ENCODE results near the gene TMEM116.
"Not testable (repeated sequence)": the region's sequence is repeated elsewhere in the genome, so short reads cannot be mapped to it uniquely, and the experiment has no call there.

The TMEM116 gene

DNA sequence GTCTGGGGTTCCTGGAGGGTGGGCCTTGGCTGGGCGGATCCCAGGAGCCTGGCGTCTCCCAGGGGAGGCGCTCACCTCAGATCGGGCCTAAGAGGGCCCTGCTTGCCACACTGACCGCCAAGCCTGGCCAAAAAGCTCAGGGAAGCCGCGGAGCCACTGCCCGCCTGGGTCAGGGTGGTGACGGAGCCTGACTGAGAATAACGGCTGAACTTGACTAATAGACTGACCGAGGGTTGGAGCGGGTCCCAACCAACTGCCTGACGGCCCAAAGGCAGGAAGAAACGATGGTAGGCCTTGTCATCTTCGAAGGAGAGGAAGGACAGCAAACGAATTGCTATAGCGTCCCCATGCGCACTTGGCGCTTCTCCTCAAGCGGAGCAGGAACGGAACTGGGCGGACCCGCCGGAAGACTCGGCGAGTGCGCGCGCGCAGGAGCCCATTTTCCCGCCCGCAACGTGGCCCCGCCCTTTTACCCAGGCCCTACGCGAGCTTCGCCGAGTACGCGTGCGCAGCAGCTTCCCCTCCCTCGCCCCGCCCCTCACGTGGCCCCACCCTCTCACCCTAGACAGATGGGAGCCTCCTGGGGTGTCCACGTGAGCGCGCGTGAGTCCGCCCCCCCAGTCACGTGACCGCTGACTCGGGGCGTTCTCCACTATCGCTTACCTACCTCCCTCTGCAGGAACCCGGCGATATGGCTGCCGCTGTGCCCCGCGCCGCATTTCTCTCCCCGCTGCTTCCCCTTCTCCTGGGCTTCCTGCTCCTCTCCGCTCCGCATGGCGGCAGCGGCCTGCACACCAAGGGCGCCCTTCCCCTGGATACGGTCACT is at the start of gene TMEM116, which contains the start of gene ERP29:
TSS of gene TMEM116 (minus strand) at position 391 of the 826 bp plus-strand sequence. CDS start 7,895 bp downstream, outside the sequence.
TSS of gene ERP29 (plus strand) at position 652 of the 826 bp plus-strand sequence. CDS start at position 692, 40 bp downstream.
- Mint-ChIP-seq H3K27ac (peak within 1 kb of the TSS; percentile 98), H3K27me3 (no peaks in the 10 kb centered on the region), H3K36me3 (peaks cover 21% of the 10 kb centered on the region), H3K4me1 (ENCODE audit: low read depth) (peaks cover 55% of the 10 kb centered on the region), H3K4me3 (peak within 1 kb of the TSS; percentile 97), H3K9me3 (ENCODE audit: low read depth) (peaks cover 5% of the 10 kb centered on the region)

DNA sequence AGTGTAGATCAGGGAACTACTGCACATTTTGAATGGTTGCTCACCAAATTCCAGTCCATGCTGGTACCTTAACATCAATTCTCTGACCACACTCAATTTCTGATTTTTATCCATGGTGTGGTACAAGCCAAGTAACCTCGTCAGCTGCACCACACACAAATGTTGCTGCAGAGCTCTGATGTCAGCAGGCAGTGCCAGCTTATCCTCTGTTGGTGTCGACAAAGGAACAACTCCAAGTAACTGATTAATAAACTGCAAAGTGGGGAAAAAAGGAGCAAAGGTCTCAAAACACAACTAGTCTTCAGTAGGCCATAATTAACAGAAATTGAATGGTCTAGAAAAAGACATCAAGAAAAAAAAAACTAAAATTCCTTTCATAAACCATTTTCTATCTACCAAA is 48.2 kb upstream of the TMEM116 start:
- H3K4me1 Mint-ChIP-seq (ENCODE audit: low read depth), result peaks cover 2% of the 10 kb centered on the region
- no peaks in the 10 kb centered on the region for H3K27me3 Mint-ChIP-seq
- H3K4me3 Mint-ChIP-seq, result no peak overlapping the region
- no peaks in the 10 kb centered on the region for H3K9me3 Mint-ChIP-seq (ENCODE audit: low read depth)
- H3K27ac Mint-ChIP-seq, result peak overlapping the region; percentile 1
- peaks cover 5% of the 10 kb centered on the region for H3K36me3 Mint-ChIP-seq

DNA sequence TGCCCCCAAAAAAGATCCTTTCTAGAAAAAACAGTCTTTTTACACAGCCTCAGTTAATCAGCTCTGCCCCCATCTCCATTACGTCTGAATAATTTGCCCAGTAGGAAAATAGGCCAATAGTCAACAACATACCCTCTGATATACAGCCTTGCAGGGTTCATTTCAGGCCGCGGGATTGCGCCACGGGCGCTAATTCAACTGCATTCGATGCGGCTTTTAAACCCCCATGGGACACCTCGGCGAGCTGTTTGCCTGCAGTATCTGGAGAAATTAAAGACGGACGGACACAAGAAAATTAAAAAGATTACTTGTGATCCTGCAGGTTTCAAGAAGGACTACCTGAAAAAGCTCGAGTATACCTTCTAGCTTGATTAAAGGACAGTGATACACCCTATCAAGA is 36.4 kb upstream of the TMEM116 start:
- Mint-ChIP-seq H3K27ac (no peak overlapping the region), H3K4me3 (no peak overlapping the region), H3K36me3 (peaks cover 2% of the 10 kb centered on the region), H3K4me1 (ENCODE audit: low read depth) (peaks cover 6% of the 10 kb centered on the region), H3K27me3 (no peaks in the 10 kb centered on the region), H3K9me3 (ENCODE audit: low read depth) (no peaks in the 10 kb centered on the region)

DNA sequence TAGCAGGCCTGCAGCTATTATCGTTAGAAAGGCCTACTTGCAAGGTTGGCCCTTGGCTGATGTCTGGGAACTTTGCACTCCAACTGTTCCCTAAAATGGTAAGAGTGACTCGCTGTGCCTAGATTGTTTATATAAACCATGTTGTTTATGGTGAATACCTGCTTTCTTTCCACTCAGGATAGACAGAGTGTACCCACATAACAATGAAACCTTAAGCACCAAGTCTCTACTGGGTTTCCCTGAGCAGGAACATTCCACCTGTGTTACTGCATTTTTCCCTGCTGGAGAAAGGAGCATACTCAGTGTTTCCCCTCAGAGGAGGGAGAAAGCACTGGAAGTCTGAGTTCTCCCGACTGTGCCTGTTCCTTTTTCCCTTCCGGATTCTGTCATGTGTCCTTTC is 33.0 kb upstream of the TMEM116 start:
- H3K36me3 Mint-ChIP-seq, result peaks cover 9% of the 10 kb centered on the region
- peaks cover 2% of the 10 kb centered on the region for H3K4me1 Mint-ChIP-seq (ENCODE audit: low read depth)
- H3K9me3 Mint-ChIP-seq (ENCODE audit: low read depth), result no peaks in the 10 kb centered on the region
- no peak overlapping the region for H3K4me3 Mint-ChIP-seq
- H3K27ac Mint-ChIP-seq, result no peak overlapping the region
- H3K27me3 Mint-ChIP-seq, result no peaks in the 10 kb centered on the region

DNA sequence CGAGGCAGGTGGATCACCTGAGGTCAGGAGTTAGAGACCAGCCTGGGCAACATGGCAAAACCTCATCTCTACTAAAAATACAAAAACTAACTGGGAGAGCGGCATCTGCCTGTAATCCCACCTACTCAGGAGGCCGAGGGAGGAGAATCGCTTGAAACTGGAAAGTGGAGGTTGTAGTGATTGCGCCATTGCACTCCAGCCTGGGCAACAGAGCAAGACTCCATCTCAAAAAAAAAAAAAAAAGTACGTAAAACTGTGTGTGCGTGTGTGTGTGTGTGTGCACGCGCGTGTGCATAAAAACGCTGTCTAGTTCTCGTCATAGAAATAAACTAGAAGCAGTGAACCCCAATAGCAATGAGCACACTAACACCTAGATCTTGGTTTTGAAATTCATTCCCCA is 23.6 kb upstream of the TMEM116 start:
- not testable (repeated sequence) for H3K27me3 Mint-ChIP-seq; H3K9me3 Mint-ChIP-seq (ENCODE audit: low read depth); H3K27ac Mint-ChIP-seq; H3K4me3 Mint-ChIP-seq; H3K4me1 Mint-ChIP-seq (ENCODE audit: low read depth)
- peaks cover 16% of the 10 kb centered on the region for H3K36me3 Mint-ChIP-seq

DNA sequence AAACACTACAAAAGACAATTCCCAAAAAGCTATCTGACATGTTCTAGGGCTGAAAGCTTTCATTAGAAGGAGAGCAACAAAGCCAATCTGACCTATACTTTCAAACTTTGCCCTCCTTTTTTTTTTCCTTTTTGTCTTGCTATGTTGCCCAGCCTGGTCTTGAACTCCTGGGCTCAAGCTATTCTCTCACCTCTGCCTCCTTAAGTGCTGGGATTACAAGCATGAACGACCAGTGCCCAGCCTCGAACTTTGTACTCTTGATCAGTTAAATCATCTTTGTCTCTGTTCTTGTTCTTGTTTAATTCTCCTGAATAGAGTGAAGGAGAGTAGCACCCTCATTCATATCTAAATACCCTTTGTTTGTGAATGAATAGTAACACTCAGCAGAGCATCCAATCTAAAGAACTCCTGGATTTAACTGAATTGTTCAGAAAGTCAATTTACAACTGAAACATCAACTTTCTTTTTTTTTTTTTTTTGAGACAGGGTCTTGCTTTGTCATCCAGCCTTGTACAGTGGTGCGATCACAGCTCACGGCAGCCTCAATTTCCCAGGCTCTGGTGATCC is 22.3 kb upstream of the TMEM116 start:
- no peak overlapping the region for H3K4me3 Mint-ChIP-seq
- H3K36me3 Mint-ChIP-seq, result peaks cover 16% of the 10 kb centered on the region
- H3K4me1 Mint-ChIP-seq (ENCODE audit: low read depth), result no peaks in the 10 kb centered on the region
- H3K27me3 Mint-ChIP-seq, result no peaks in the 10 kb centered on the region
- no peaks in the 10 kb centered on the region for H3K9me3 Mint-ChIP-seq (ENCODE audit: low read depth)
- peak overlapping the region; percentile 16 for H3K27ac Mint-ChIP-seq

DNA sequence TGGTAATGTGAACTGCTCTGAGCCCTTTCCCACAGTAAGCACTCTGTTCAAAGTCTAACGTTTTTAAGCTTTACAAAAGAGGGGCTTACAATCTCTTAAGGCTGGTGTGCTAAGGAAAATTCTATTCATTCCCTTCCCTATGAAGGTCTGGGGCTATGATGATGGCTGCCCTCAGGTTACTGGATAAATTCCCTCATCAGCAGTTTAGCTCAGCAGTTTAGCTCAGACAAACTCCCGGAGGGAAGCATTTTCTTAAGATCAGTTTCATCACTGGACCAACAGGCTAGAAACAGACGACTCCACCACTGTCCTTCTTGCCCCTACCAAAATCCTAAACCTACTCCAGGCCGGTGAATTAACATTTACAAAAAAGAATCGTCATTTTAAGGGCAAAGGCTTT is 19.3 kb upstream of the TMEM116 start:
- H3K27me3 Mint-ChIP-seq, result no peaks in the 10 kb centered on the region
- peaks cover 8% of the 10 kb centered on the region for H3K36me3 Mint-ChIP-seq
- no peaks in the 10 kb centered on the region for H3K9me3 Mint-ChIP-seq (ENCODE audit: low read depth)
- H3K4me1 Mint-ChIP-seq (ENCODE audit: low read depth), result peaks cover 8% of the 10 kb centered on the region
- H3K4me3 Mint-ChIP-seq, result no peak overlapping the region
- no peak overlapping the region for H3K27ac Mint-ChIP-seq

DNA sequence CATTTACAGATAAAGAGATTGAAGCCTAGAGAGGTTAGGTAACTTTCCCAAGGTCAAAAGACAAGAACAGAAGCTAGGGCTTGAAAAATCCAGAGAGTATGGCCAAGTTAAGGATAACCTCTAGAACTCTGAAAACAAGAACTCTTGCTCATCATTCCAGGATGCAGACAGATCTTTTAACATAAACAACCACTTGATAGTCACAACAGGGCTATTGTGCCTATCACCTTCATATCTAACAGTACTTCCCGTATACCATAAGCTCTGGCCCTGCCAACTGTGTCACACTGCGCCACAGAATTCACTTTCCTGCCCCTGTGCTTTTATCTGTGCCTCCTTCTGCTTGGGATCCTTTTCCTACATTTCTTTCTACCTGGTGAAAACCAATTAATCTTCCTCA is 18.5 kb upstream of the TMEM116 start:
- Mint-ChIP-seq H3K4me3 (no peak overlapping the region), H3K9me3 (ENCODE audit: low read depth) (no peaks in the 10 kb centered on the region), H3K27ac (peak overlapping the region; percentile 7), H3K27me3 (no peaks in the 10 kb centered on the region), H3K36me3 (peaks cover 8% of the 10 kb centered on the region), H3K4me1 (ENCODE audit: low read depth) (peaks cover 12% of the 10 kb centered on the region)

DNA sequence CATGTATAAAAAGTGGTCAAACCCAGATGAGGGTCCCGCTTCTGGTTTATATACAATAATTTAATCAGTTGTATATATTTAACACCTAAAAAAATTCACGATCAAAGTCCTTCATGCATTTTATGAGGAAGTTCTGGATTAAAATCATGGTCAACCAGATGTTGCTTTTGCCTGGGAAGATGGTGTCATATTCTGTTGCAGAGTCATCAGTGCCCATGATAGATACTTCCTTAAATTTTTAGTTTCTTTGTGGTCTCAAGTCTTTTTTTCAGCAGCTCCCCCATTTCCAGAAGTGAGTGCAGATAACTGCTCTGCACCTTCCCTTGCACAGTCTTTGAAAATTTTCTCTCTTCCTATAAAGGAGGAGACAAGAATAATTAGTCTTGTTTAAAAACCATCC is 16.3 kb upstream of the TMEM116 start:
- no peaks in the 10 kb centered on the region for H3K27me3 Mint-ChIP-seq
- H3K4me1 Mint-ChIP-seq (ENCODE audit: low read depth), result peaks cover 23% of the 10 kb centered on the region
- H3K4me3 Mint-ChIP-seq, result no peak overlapping the region
- H3K36me3 Mint-ChIP-seq, result peaks cover 8% of the 10 kb centered on the region
- no peaks in the 10 kb centered on the region for H3K9me3 Mint-ChIP-seq (ENCODE audit: low read depth)
- H3K27ac Mint-ChIP-seq, result peak overlapping the region; percentile 12

DNA sequence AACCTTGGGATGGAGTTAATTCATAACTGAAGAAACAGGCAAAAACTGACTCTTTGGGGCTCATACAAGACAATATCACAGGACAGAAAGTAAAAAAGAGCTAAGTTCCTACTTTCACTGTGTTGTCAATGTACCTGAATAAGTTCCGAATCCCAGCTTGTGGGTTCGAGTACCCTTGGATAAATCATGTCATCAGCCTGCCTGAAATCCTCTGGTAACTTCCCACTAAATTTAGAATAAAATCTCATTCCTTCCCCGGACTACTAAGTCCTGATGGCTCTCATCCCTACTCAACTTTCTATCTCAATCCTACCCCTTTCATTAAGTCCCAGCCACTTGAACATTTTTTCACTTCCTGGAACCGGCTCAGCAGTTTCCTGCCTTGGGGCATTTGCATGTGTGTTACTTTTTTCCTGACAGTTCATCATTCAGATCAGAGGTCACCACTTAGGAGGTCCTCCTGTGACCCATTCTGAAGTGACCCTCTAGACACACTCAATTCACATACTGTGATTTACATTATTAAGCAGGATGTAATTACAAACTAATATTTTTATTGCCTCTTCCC is 12.9 kb upstream of the TMEM116 start:
- peak overlapping the region; percentile 86 for H3K27ac Mint-ChIP-seq
- H3K9me3 Mint-ChIP-seq (ENCODE audit: low read depth), result no peaks in the 10 kb centered on the region
- H3K27me3 Mint-ChIP-seq, result no peaks in the 10 kb centered on the region
- H3K36me3 Mint-ChIP-seq, result peaks cover 9% of the 10 kb centered on the region
- H3K4me3 Mint-ChIP-seq, result no peak overlapping the region
- peaks cover 24% of the 10 kb centered on the region for H3K4me1 Mint-ChIP-seq (ENCODE audit: low read depth)

DNA sequence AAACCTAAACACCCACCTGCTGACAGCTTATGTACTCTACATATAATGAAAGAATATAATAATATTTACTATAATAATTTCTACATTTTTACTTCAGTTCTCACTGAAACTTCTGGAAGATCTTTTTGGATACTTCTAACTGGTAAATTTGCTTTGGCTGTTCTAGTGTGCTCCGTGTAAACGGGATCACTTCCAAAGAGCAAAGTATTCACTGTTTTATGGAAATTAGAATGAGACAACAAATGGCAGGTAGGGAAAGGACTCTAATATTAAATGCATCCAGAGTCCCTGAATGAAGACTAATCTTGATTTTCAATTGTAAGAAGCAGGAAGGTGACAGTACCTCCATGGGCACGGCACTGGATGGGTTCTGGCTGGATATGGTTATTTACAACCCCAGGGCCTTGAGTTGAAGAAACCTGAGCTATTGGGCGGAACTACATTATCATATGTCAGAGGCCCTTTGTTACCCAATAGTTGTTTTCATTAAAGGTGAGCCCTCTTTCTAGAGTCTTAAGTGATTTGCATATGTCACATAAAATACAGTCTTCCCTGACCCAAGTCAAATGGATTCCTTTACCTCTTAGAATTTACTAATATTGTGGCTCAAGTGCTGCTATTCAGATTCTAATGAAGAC is 10.9 kb upstream of the TMEM116 start:
- no peak overlapping the region for H3K27ac Mint-ChIP-seq
- H3K4me3 Mint-ChIP-seq, result no peak overlapping the region
- no peaks in the 10 kb centered on the region for H3K27me3 Mint-ChIP-seq
- no peaks in the 10 kb centered on the region for H3K9me3 Mint-ChIP-seq (ENCODE audit: low read depth)
- peaks cover 36% of the 10 kb centered on the region for H3K4me1 Mint-ChIP-seq (ENCODE audit: low read depth)
- peaks cover 9% of the 10 kb centered on the region for H3K36me3 Mint-ChIP-seq

DNA sequence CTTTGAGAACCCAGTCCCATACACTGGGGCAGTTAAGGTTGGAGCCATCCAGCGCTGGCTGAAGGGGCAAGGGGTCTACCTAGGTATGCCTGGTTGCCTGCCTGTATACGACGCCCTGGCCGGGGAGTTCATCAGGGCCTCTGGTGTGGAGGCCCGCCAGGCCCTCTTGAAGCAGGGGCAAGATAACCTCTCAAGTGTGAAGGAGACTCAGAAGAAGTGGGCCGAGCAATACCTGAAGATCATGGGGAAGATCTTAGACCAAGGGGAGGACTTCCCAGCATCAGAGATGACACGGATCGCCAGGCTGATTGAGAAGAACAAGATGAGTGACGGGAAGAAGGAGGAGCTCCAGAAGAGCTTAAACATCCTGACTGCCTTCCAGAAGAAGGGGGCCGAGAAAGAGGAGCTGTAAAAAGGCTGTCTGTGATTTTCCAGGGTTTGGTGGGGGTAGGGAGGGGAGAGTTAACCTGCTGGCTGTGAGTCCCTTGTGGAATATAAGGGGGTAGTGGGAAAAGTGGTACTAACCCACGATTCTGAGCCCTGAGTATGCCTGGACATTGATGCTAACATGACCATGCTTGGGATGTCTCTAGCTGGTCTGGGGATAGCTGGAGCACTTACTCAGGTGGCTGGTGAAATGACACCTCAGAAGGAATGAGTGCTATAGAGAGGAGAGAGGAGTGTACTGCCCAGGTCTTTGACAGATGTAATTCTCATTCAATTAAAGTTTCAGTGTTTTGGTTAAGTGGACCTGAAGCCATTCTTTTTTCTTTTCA is 9.5 kb upstream of the TMEM116 start:
- H3K4me3 Mint-ChIP-seq, result no peak overlapping the region
- H3K27ac Mint-ChIP-seq, result peak overlapping the region; percentile 66
- no peaks in the 10 kb centered on the region for H3K27me3 Mint-ChIP-seq
- peaks cover 8% of the 10 kb centered on the region for H3K36me3 Mint-ChIP-seq
- no peaks in the 10 kb centered on the region for H3K9me3 Mint-ChIP-seq (ENCODE audit: low read depth)
- peaks cover 43% of the 10 kb centered on the region for H3K4me1 Mint-ChIP-seq (ENCODE audit: low read depth)

DNA sequence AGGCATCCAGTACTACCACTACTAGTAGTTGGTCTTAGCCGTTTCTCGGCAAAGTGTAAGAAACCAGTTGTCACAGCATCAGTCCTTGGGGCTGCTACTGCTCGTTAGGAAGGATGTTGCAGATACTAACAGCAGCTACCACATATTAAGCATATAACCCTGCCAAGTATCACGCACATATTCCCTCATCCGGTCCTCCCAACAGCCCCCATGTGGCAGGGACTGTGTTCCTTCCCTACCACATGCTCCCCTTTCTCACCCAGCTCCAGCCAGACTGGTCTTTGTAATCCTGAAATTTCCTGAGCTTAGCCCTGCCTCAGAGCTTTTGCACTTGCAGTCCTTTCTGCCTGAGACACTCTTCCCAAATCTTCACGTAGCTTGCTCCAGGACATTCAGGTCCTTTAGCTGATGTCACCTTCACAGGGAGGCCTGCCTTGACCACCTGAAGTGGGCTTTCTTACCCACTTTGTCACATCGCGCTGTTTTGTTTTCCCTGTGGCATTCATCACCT is 8.0 kb upstream of the TMEM116 start:
- Mint-ChIP-seq H3K27ac (peak overlapping the region; percentile 47), H3K36me3 (peaks cover 12% of the 10 kb centered on the region), H3K4me3 (no peak overlapping the region)

DNA sequence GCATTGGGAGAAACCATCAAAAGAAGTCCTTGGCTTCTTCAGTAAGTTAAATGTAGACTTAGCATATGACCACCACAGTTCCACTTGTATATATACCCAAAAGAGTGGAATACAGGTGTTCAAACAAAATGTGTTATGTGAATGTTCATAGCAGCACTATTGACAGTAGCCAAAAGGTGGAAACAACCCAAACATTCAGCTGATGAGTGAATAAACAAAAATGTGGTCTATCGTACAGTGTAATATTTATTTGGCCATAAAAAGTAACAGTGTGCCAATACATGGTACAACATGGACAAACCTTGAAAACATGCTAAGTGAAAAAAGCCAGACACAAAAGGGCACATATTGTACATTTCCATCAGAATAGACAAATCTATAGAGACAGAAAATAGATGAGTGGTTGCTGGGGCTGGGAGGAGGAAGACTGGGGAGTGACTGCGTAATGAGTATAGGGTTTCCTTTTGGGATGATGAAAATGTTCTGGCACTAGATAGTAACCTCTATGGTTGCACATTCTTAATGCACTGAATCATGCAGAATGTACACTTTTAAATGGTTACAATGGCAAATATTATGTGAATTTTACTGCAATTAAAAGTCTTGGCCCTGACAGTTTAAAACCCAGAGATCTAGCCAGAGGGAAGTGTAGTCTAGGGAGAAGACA is 5.7 kb upstream of the TMEM116 start:
- H3K9me3 Mint-ChIP-seq (ENCODE audit: low read depth), result no peaks in the 10 kb centered on the region
- H3K27ac Mint-ChIP-seq, result peak overlapping the region; percentile 75
- no peaks in the 10 kb centered on the region for H3K27me3 Mint-ChIP-seq
- H3K36me3 Mint-ChIP-seq, result peaks cover 17% of the 10 kb centered on the region
- no peak overlapping the region for H3K4me3 Mint-ChIP-seq
- peaks cover 55% of the 10 kb centered on the region for H3K4me1 Mint-ChIP-seq (ENCODE audit: low read depth)

More for the DNA sequence above, 8.0 kb upstream of the TMEM116 start:
- H3K4me1 Mint-ChIP-seq (ENCODE audit: low read depth), result peaks cover 46% of the 10 kb centered on the region
- H3K9me3 Mint-ChIP-seq (ENCODE audit: low read depth), result no peaks in the 10 kb centered on the region
- H3K27me3 Mint-ChIP-seq, result no peaks in the 10 kb centered on the region

Data from activated naive CD8-positive, alpha-beta T cell (primary cell).